HEK293 (cell line): ENCODE data around the gene FBXO42.

Experiments used
- CTCF ChIA-PET: fragments of 350-600 bp; formaldehyde crosslinking; extraction: SDS; loops from one replicate; lab custom pipeline; 2021; ENCODE audit warnings: antibody characterized with exemption; lab: Yijun Ruan, JAX
- POLR2A ChIA-PET: fragments of 300-600 bp; formaldehyde crosslinking; extraction: SDS; loops from one replicate; lab custom pipeline; 2020; ENCODE audit warnings: antibody characterized with exemption, inconsistent platforms; lab: Yijun Ruan, JAX
- H3K27ac ChIP-seq: fragments of 200-500 bp; sonication (Bioruptor generic); 2 replicates; pipeline ENCODE4 v1.5.1; 2014; ENCODE audit warnings: low read depth, low read length, control low read depth, inconsistent platforms; ENCODE audit errors: extremely low read depth
- H3K36me3 ChIP-seq, 2 experiments: fragments of 200-500 bp in 1 of 2; sonication (Bioruptor generic) in 1 of 2; 1 replicate in 1 of 2; 2 replicates in 1 of 2; pipeline ENCODE4 v1.5.1; 2014 to 2017; ENCODE audit warnings: inconsistent platforms in 2 of 2, low read length in 2 of 2; ENCODE audit not compliant: control insufficient read depth in 2 of 2, insufficient read depth in 1 of 2
- H3K4me1 ChIP-seq: fragments of 200-500 bp; sonication (Bioruptor generic); 2 replicates; pipeline ENCODE4 v1.5.1; 2014; ENCODE audit warnings: mild to moderate bottlenecking, low read length, inconsistent platforms; ENCODE audit not compliant: control insufficient read depth, insufficient read depth
- H3K4me3 ChIP-seq: 2 replicates; pipeline ENCODE4 v1.5.1; 2011; ENCODE audit warnings: low read depth, mild to moderate bottlenecking, control low read depth, low read length, moderate library complexity
- H3K9me3 ChIP-seq: fragments of 200-500 bp; sonication (Bioruptor generic); 2 replicates; pipeline ENCODE4 v1.5.1; 2014; ENCODE audit warnings: low read depth, low read length, inconsistent platforms; ENCODE audit not compliant: control insufficient read depth, insufficient read depth
- FEZF1 ChIP-seq: fragments of 450-650 bp; formaldehyde crosslinking; IDR thresholded peaks from 2 replicates; pipeline ENCODE4 v1.5.1; 2016; ENCODE audit warnings: missing biosample characterization, missing genetic modification characterization
- GLI2 ChIP-seq: fragments of 450-650 bp; formaldehyde crosslinking; IDR thresholded peaks from 2 replicates; pipeline ENCODE4; 2017; ENCODE audit warnings: missing biosample characterization, missing genetic modification characterization, low read depth, borderline replicate concordance
- GLI4 ChIP-seq: fragments of 450-650 bp; formaldehyde crosslinking; IDR thresholded peaks from 2 replicates; pipeline ENCODE4 v1.5.1; 2016; ENCODE audit warnings: missing biosample characterization, missing genetic modification characterization
- MEIS1 ChIP-seq: sonication (generic); formaldehyde crosslinking; IDR thresholded peaks from 2 replicates; pipeline ENCODE4 v1.8.1; 2022; ENCODE audit warnings: missing genetic modification reagents, mild to moderate bottlenecking, borderline replicate concordance
- MZF1 ChIP-seq: fragments of 450-650 bp; formaldehyde crosslinking; IDR thresholded peaks from 2 replicates; pipeline ENCODE4 v1.5.1; 2017; ENCODE audit warnings: missing biosample characterization, missing genetic modification characterization, borderline replicate concordance
- SP3 ChIP-seq: fragments of 450-650 bp; formaldehyde crosslinking; IDR thresholded peaks from 2 replicates; pipeline ENCODE4 v1.5.1; 2016; ENCODE audit warnings: missing biosample characterization, missing genetic modification characterization
- ZBTB21 ChIP-seq: fragments of 450-650 bp; formaldehyde crosslinking; IDR thresholded peaks from 2 replicates; pipeline ENCODE4 v1.5.1; 2017; ENCODE audit warnings: missing biosample characterization, missing genetic modification characterization
- ZFHX2 ChIP-seq: fragments of 450-650 bp; formaldehyde crosslinking; conservative IDR thresholded peaks from 2 replicates; pipeline ENCODE4 v1.5.1; 2016; ENCODE audit warnings: missing biosample characterization, missing genetic modification characterization
- ZNF16 ChIP-seq: fragments of 450-650 bp; formaldehyde crosslinking; IDR thresholded peaks from 2 replicates; pipeline ENCODE4 v1.5.1; 2016; ENCODE audit warnings: low read depth, missing biosample characterization, missing genetic modification characterization
- ZNF292 ChIP-seq: fragments of 450-650 bp; formaldehyde crosslinking; IDR thresholded peaks from 2 replicates; pipeline ENCODE4 v1.5.1; 2016; ENCODE audit warnings: low read depth, missing biosample characterization, missing genetic modification characterization, borderline replicate concordance
- ZNF324 ChIP-seq: fragments of 450-650 bp; formaldehyde crosslinking; IDR thresholded peaks from 2 replicates; pipeline ENCODE4 v1.5.1; 2016; ENCODE audit warnings: missing biosample characterization, missing genetic modification characterization
- ZNF341 ChIP-seq: fragments of 450-650 bp; formaldehyde crosslinking; IDR thresholded peaks from 2 replicates; pipeline ENCODE4; 2016; ENCODE audit warnings: low read depth, missing biosample characterization, missing genetic modification characterization
- ZNF394 ChIP-seq: fragments of 450-650 bp; formaldehyde crosslinking; IDR thresholded peaks from 2 replicates; pipeline ENCODE4 v1.5.1; 2016; ENCODE audit warnings: missing biosample characterization, missing genetic modification characterization, mild to moderate bottlenecking, moderate library complexity, borderline replicate concordance
- ZNF416 ChIP-seq: fragments of 450-650 bp; formaldehyde crosslinking; IDR thresholded peaks from 2 replicates; pipeline ENCODE4 v1.5.1; 2016; ENCODE audit warnings: missing biosample characterization, missing genetic modification characterization
- ZNF548 ChIP-seq: fragments of 450-650 bp; formaldehyde crosslinking; IDR thresholded peaks from 2 replicates; pipeline ENCODE4 v1.5.1; 2016; ENCODE audit warnings: missing biosample characterization, missing genetic modification characterization
- ZNF549 ChIP-seq: fragments of 450-650 bp; IDR thresholded peaks from 2 replicates; pipeline ENCODE4 v1.5.1; 2018; ENCODE audit warnings: missing biosample characterization, missing genetic modification characterization, mild to moderate bottlenecking, inconsistent platforms, moderate library complexity
- ZNF555 ChIP-seq: fragments of 450-650 bp; formaldehyde crosslinking; conservative IDR thresholded peaks from 2 replicates; pipeline ENCODE4 v1.5.1; 2017; ENCODE audit warnings: missing biosample characterization, mild to moderate bottlenecking, missing genetic modification characterization, inconsistent platforms
- ZNF585B ChIP-seq: fragments of 450-650 bp; formaldehyde crosslinking; IDR thresholded peaks from 2 replicates; pipeline ENCODE4 v1.5.1; 2016; ENCODE audit warnings: missing biosample characterization, missing genetic modification characterization
- ZNF660 ChIP-seq: fragments of 450-650 bp; IDR thresholded peaks from 2 replicates; pipeline ENCODE4 v1.5.1; 2018; ENCODE audit warnings: missing biosample characterization, mild to moderate bottlenecking, missing genetic modification characterization
- ZNF768 ChIP-seq: fragments of 450-650 bp; formaldehyde crosslinking; IDR thresholded peaks from 2 replicates; pipeline ENCODE4 v1.5.1; 2018; ENCODE audit warnings: missing biosample characterization, mild to moderate bottlenecking, missing genetic modification characterization
- ZNF785 ChIP-seq: fragments of 450-650 bp; formaldehyde crosslinking; IDR thresholded peaks from 2 replicates; pipeline ENCODE4 v1.5.1; 2016; ENCODE audit warnings: missing biosample characterization, missing genetic modification characterization
- ZNF791 ChIP-seq: fragments of 450-650 bp; formaldehyde crosslinking; IDR thresholded peaks from 2 replicates; pipeline ENCODE4 v1.5.1; 2016; ENCODE audit warnings: missing biosample characterization, missing genetic modification characterization
- ZSCAN23 ChIP-seq: fragments of 450-650 bp; formaldehyde crosslinking; IDR thresholded peaks from 2 replicates; pipeline ENCODE4 v1.5.1; 2016; ENCODE audit warnings: missing biosample characterization, missing genetic modification characterization
- TF ChIP-seq, protein P1 (sequence below): fragments of 450-650 bp; formaldehyde crosslinking; IDR thresholded peaks from 2 replicates; pipeline ENCODE4 v1.5.1; 2016; ENCODE audit warnings: missing biosample characterization, missing genetic modification characterization
- TF ChIP-seq, protein P2 (sequence below): fragments of 450-650 bp; IDR thresholded peaks from 2 replicates; pipeline ENCODE4 v1.5.1; 2018; ENCODE audit warnings: missing biosample characterization, mild to moderate bottlenecking, missing genetic modification characterization
- TF ChIP-seq, protein P3 (sequence below): fragments of 450-650 bp; formaldehyde crosslinking; IDR thresholded peaks from 2 replicates; pipeline ENCODE4 v1.5.1; 2016; ENCODE audit warnings: missing biosample characterization, missing genetic modification characterization, borderline replicate concordance
- TF ChIP-seq, protein P4 (sequence below): fragments of 450-650 bp; formaldehyde crosslinking; IDR thresholded peaks from 2 replicates; pipeline ENCODE4 v1.5.1; 2017; ENCODE audit warnings: missing biosample characterization, missing genetic modification characterization
- TF ChIP-seq, protein P5 (sequence below): sonication (generic); formaldehyde crosslinking; IDR thresholded peaks from 2 replicates; pipeline ENCODE4 v1.8.1; 2022; ENCODE audit warnings: mild to moderate bottlenecking, moderate library complexity, missing genetic modification reagents

The FBXO42 gene

DNA sequence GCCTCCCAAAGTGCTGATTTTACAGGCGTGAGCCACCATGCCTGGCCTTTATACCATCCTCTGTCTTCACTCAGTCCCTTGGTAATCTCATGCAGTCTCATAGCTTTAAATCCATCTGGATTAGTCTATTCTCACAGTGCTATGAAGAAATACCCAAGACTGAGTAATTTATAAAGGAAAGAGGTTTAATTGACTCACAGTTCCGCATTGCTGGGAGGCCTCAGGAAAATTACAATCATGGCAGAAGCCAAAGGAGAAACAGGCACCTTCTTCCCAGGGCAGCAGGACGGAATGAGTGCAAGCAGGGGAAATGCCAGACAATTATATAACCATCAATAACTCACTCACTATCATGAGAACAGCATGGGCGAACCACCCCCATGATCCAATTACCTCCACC, 66.2 kb downstream of the FBXO42 start:
- Histone ChIP-seq H3K4me3 (no peak overlapping the region), H3K9me3 (no peaks in the 10 kb centered on the region), H3K4me1 (no peaks in the 10 kb centered on the region), H3K27ac (no peak overlapping the region), H3K36me3 (peaks cover 12 to 42% of the 10 kb centered on the region in 2 experiments; a peak in 2 of 3 replicates)
- ChIA-PET POLR2A (no interaction called here), CTCF (no interaction called here)
- TF ChIP-seq ZNF585B (no peak), FEZF1 (tag by site-specific recombination) (no peak), ZNF416 (tag by site-specific recombination) (no peak), ZNF548 (tag by site-specific recombination) (no peak), MEIS1 (CRISPR knock-in tag) (no peak), ZNF324 (no peak), MZF1 (tag by site-specific recombination) (no peak), ZFHX2 (tag by site-specific recombination) (no peak), GLI4 (tag by site-specific recombination) (no peak), ZNF660 (no peak), ZSCAN23 (tag by site-specific recombination) (no peak), ZNF549 (tag by site-specific recombination) (no peak), ZNF791 (tag by site-specific recombination) (no peak), ZNF555 (tag by site-specific recombination) (no peak), GLI2 (tag by site-specific recombination) (no peak), SP3 (tag by site-specific recombination) (no peak)
- TF ChIP-seq, protein P1, sequence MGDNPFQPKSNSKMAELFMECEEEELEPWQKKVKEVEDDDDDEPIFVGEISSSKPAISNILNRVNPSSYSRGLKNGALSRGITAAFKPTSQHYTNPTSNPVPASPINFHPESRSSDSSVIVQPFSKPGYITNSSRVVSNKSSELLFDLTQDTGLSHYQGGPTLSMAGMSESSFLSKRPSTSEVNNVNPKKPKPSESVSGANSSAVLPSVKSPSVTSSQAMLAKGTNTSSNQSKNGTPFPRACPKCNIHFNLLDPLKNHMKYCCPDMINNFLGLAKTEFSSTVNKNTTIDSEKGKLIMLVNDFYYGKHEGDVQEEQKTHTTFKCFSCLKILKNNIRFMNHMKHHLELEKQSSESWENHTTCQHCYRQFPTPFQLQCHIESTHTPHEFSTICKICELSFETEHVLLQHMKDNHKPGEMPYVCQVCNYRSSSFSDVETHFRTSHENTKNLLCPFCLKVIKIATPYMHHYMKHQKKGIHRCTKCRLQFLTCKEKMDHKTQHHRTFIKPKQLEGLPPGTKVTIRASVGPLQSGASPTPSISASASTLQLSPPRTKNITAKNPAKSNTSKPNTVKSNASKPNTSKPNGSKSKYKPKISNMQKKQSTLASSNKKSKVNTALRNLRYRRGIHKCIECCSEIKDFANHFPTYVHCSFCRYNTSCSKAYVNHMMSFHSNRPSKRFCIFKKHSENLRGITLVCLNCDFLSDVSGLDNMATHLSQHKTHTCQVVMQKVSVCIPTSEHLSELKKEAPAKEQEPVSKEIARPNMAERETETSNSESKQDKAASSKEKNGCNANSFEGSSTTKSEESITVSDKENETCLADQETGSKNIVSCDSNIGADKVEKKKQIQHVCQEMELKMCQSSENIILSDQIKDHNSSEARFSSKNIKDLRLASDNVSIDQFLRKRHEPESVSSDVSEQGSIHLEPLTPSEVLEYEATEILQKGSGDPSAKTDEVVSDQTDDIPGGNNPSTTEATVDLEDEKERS (tag by site-specific recombination), result no peak
- TF ChIP-seq, protein P2, sequence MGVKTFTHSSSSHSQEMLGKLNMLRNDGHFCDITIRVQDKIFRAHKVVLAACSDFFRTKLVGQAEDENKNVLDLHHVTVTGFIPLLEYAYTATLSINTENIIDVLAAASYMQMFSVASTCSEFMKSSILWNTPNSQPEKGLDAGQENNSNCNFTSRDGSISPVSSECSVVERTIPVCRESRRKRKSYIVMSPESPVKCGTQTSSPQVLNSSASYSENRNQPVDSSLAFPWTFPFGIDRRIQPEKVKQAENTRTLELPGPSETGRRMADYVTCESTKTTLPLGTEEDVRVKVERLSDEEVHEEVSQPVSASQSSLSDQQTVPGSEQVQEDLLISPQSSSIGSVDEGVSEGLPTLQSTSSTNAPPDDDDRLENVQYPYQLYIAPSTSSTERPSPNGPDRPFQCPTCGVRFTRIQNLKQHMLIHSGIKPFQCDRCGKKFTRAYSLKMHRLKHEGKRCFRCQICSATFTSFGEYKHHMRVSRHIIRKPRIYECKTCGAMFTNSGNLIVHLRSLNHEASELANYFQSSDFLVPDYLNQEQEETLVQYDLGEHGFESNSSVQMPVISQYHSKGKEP (tag by site-specific recombination), result no peak

DNA sequence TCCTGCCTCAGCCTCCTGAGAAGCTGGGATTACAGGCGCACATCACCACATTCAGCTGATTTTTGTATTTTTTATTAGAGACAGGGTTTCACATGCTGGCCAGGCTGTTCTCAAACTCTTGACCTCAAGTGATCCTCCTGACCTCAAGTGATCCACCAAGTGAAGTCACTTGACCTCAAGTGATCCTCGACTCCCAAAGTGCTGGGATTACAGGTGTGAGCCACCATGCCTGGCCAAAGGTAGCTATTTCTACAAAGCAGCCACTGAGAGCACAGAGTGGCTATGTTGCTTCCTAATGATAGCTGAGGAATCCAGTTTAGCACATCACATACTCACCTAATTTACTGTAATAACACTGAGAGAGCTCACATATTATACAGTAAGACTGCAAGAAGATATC, 70.5 kb downstream of the FBXO42 start:
- Histone ChIP-seq H3K27ac (no peak overlapping the region), H3K4me3 (no peak overlapping the region), H3K4me1 (no peaks in the 10 kb centered on the region), H3K36me3 (peaks cover 5 to 16% of the 10 kb centered on the region in 2 experiments; a peak in 2 of 3 replicates), H3K9me3 (no peaks in the 10 kb centered on the region)
- ChIA-PET POLR2A (interaction anchor here (0.6 kb wide), 1 partner anchor 92 kb away, joined by 3 read pairs; no protein-coding TSS in a partner anchor), CTCF (no interaction called here)
- TF ChIP-seq ZBTB21 (tag by site-specific recombination), result no peak
- no peak for TF ChIP-seq ZNF341 (tag by site-specific recombination)
- no peak for TF ChIP-seq ZNF16 (tag by site-specific recombination)
- no peak for TF ChIP-seq ZNF785 (tag by site-specific recombination)
- TF ChIP-seq ZNF292 (tag by site-specific recombination), result no peak
- TF ChIP-seq ZNF660, result no peak
- TF ChIP-seq, protein P3, sequence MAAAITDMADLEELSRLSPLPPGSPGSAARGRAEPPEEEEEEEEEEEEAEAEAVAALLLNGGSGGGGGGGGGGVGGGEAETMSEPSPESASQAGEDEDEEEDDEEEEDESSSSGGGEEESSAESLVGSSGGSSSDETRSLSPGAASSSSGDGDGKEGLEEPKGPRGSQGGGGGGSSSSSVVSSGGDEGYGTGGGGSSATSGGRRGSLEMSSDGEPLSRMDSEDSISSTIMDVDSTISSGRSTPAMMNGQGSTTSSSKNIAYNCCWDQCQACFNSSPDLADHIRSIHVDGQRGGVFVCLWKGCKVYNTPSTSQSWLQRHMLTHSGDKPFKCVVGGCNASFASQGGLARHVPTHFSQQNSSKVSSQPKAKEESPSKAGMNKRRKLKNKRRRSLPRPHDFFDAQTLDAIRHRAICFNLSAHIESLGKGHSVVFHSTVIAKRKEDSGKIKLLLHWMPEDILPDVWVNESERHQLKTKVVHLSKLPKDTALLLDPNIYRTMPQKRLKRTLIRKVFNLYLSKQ (tag by site-specific recombination), result no peak
- TF ChIP-seq, protein P4, sequence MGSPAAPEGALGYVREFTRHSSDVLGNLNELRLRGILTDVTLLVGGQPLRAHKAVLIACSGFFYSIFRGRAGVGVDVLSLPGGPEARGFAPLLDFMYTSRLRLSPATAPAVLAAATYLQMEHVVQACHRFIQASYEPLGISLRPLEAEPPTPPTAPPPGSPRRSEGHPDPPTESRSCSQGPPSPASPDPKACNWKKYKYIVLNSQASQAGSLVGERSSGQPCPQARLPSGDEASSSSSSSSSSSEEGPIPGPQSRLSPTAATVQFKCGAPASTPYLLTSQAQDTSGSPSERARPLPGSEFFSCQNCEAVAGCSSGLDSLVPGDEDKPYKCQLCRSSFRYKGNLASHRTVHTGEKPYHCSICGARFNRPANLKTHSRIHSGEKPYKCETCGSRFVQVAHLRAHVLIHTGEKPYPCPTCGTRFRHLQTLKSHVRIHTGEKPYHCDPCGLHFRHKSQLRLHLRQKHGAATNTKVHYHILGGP (tag by site-specific recombination), result no peak
- TF ChIP-seq ZNF768 (tag by site-specific recombination), result no peak
- TF ChIP-seq, protein P5, sequence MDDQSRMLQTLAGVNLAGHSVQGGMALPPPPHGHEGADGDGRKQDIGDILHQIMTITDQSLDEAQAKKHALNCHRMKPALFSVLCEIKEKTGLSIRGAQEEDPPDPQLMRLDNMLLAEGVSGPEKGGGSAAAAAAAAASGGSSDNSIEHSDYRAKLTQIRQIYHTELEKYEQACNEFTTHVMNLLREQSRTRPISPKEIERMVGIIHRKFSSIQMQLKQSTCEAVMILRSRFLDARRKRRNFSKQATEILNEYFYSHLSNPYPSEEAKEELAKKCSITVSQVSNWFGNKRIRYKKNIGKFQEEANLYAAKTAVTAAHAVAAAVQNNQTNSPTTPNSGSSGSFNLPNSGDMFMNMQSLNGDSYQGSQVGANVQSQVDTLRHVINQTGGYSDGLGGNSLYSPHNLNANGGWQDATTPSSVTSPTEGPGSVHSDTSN (CRISPR knock-in tag), result no peak
- no peak for TF ChIP-seq ZNF394 (tag by site-specific recombination)
